ENCODE results near the gene PDE4DIP.
"Not testable (repeated sequence)": the region's sequence is repeated elsewhere in the genome, so short reads cannot be mapped to it uniquely, and the experiment has no call there.

PDE4DIP gene

DNA sequence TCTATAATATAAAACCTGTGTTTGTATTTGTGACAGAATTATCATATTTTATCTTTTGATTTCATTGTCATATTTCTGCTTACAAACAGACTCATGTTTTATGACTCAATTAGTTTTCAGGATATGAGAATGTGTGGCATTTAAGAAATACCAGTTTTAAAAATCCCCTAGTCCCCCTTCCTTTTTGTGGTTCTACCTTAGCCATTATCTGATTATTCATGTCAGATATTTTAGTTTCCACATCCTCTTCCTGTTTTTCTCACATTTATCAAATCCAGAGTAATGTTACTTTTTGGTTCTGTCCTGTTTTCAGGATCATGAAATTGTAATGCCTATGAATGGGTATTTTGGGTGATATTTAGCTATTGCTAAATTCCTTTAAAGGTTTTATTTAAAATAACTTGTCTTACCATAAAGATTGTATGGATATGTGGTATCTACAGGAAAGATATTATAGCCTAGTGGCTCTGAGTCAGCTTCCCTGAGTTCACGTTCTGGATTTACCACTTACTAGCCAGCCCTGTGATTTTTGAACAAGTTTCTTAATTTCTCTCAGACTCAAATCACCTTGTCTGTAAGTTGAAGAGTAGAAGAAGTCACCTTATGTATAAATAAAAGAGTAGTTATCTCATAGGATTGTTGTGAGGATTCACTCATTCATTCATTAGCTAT, 131.8 kb downstream of the PDE4DIP start:
- not testable (repeated sequence) for DNase-seq (ENCODE audit: low spot score)

DNA sequence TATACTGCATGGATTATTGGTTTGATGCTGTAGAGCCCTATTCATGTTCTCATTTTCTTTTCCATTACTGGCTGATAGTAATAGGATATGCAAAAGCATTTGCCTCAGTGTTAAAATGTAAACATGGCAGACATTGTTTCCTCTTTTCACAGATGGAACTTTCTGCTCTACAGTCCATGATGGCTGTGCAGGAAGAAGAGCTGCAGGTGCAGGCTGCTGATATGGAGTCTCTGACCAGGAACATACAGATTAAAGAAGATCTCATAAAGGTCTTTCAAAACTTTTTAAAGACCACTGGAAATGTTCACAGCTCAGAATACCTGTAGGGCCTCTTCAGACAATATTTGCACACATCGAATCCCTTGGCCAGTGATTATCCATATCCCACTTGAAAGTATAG, 133.6 kb downstream of the PDE4DIP start:
- DNase-seq (ENCODE audit: low spot score), result not testable (repeated sequence)

DNA sequence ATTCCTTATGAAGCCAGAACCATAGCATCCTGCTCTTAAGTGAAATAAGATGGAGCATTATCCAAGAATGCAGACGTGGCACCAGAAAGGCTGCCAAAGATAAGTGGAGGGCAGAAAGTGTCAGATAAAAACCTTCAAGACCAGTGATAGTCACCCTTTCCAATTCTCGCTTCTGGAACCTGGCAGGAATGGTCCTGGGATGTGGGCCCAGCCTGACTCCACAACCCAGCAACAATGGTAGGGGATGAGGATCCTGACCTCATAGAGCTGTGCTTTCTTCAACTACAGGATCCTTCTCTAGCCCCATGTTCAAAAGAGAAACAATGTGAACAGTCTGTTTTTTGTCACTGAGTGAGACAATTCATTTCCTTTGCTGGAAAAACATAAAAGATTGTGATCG, 145.2 kb downstream of the PDE4DIP start:
- not testable (repeated sequence) for DNase-seq (ENCODE audit: low spot score)

DNA sequence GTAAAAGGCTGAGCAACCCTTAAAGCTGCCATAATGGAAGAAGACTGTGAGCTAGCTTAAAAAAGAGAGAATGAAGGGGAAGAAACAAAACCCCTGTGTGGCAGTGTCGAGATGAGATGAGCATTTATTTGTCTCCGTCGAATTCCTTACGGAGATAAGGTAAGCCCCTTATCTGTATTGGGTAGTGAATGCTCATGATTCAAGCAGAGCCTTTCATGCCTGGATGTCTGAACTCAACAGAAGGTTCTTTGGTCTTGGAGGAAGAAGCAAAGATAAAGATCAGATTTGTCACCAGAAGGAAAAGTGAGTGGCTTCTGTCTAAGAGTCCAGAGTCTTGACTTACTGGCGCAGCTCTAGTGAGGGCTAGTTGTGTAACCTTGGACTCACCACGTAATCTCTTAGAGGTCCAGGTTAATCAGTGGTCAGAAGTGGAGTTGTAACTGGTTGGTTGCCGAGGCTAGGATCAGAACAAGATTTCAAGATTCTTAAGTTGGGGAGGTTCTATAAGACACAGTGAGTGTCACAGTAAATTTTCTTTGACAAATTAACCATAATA, 146.1 kb downstream of the PDE4DIP start:
- DNase-seq (ENCODE audit: low spot score), result not testable (repeated sequence)

DNA sequence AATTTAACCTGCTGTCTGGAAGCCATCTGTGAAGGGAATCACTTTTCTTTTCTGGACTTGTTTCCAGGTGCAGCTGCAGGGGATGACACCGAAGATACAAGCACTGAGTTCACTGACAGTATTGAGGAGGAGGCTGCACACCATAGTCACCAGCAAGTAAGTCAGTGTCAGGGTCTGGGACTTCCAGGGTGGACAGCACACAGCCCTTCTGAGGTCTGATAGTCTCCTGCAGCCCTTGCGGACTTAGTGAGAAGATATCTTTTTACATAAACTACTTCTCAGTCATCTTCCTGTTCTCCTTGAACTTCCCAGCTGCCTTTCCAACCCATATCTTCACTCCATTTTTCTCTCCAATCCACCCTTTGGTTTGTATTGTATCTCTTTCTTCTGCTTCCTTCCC, 147.6 kb downstream of the PDE4DIP start:
- DNase-seq (ENCODE audit: low spot score), result not testable (repeated sequence)

DNA sequence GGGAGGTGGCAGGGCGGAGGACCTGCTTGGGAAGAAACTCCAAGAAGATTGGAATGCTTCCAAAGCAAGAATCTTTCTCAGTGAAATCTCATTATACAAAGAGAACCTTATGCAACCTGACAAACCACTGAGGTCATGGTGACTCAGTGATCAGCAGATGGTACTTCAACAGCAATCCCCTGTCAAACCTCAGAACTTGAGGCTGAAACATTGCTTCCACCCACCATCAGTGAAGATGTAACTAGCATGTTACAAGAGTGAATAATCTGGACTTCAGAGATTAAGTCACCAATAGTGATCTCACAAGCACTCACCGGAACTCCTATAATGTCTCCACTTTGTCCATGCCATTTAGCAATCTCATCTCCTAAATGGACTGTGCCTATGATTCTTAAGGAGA, 148.1 kb downstream of the PDE4DIP start:
- not testable (repeated sequence) for DNase-seq (ENCODE audit: low spot score)

DNA sequence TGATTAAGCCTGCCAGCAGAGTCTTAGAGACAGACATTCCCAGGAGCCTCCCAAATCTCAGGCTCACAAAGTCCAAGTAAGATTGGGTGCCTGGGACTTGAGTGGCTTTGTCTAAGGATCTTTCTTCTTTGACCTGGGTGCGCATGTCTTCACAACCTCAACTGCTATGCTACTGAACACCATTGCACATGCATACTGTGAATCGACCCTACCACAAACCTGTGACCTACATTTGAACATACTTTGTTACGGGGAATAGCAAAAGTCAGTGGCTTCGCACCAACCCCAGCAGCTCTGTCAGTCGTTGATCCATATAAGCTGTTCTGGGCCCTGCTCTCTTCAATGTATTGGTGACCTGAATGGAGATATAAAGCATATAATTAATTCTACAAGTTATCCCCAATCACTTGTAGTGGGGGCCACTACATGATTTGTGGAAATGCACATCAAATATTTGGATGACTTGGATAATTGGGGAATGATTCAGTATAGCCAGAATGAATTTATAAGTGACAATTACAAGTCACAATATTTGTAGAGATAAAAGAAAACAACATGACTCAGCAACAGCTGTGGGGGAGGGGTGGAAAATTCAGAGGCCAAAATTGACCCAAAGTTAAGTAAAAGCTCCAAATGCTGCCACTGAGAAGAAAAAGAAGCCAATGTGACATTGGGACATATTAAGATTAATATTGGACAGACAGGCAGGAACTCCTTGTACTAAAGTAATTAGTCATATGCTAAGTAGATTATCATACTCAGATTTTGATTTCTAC, 152.4 kb downstream of the PDE4DIP start:
- DNase-seq (ENCODE audit: low spot score), result not testable (repeated sequence)

DNA sequence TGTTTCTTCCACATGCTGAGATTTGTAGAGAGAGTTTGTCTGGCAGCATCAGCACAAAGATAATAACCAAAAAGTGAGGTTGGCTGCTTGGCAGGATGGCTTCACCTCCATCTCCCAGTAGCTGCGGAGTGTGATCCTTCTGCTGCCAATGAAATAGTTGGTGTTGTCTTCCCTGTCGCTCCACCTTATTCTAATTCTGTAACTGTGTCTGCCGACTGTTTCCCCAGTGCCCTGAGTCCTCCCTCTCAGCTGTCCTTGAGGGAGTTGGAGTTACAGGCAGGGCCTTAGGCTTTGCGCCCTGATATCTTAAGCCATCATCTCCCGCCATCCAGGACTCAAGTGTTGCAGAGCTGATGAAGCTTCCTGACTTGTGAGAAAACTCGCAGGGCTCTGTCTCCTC, 153.2 kb downstream of the PDE4DIP start:
- DNase-seq (ENCODE audit: low spot score), result not testable (repeated sequence)

DNA sequence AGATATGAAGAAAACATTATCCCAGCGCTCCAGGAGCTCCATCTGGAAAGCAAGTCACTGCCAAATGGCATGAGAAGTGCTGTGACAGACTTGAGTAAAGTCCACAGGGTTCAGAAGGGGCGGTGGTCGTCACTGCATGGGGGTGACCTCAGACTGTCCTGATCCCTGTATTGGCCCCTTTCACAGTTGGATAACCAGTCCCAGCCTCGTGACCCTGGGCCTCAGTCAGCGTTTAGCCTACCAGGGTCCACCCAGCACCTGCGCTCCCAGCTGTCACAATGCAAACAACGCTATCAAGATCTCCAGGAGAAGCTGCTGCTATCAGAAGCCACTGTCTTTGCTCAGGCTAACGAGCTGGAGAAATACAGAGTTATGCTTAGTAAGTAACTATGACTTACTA, 158.4 kb downstream of the PDE4DIP start:
- DNase-seq (ENCODE audit: low spot score), result not testable (repeated sequence)

DNA sequence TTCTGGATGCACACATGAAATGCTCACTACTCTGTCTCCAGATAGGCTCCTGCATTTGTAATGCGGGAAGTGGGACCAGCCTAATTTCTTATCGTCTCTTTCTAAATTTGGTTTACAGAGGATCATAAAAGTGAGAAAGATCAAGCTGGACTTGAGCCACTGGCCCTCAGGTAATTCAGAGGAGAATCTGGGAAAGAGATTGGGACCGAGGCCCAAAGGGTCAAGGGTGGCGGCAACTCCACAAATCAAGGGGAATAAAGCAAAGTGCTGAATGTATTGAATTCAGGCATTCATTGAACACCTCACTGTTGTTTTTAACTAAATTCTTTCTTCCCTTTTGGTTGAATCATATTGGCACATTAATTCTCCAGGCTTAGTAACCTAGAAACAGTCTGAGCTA, 164.1 kb downstream of the PDE4DIP start:
- not testable (repeated sequence) for DNase-seq (ENCODE audit: low spot score)

DNA sequence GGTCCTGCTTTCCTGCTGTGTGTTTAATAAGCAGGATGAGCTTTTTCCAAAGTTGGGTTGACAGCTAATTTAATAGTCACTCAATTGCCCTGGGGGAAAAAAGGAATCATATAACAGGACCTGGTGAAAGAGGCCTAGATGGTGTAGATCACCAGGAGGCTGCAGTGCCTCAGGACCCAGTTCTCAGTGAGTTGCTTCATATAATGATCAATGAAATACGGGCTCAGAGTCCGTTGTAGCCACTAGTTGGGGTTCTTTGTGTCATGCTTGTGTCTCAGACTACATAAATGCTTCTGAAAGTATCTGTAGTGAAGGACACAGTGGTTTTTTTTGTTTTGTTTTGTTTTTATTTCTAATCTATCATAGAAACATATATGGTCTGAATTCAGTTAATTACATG, 164.5 kb downstream of the PDE4DIP start:
- not testable (repeated sequence) for DNase-seq (ENCODE audit: low spot score)

DNA sequence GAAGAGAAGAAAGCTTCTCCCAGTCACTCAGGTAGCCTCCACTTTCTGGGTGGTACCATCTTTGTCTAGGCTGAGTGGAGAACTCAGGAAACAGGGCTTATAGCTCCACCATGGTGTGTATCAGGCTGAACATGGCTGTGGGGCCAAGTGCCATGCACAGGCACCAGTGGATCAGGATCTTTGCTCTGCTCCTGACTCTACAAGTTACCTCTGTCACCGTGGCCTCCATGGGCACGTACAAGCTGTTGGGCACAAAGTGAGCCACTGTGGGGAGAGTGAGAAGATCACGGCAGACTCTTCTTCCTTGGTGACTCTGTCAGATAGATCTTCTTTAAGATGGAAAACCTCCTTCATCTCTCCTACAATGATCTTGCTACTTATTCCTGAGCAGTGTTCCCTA, 165.5 kb downstream of the PDE4DIP start:
- not testable (repeated sequence) for DNase-seq (ENCODE audit: low spot score)

DNA sequence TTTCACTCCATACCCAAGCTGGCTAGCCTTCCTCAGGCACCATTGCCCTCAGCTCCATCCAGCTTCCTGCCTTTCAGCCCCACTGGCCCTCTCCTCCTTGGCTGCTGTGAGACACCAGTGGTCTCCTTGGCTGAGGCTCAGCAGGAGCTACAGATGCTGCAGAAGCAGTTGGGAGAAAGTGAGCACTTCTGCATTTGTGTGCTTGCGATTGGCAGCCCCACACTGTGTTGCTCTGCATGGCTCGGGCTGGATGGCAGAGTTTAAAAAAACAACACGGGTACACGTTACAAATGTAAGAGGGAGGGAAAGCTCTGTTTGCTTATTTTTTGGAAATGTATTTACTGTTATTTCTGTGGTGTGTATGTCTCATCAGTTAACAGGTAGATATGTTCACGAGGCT, 168.4 kb downstream of the PDE4DIP start:
- not testable (repeated sequence) for DNase-seq (ENCODE audit: low spot score)

DNA sequence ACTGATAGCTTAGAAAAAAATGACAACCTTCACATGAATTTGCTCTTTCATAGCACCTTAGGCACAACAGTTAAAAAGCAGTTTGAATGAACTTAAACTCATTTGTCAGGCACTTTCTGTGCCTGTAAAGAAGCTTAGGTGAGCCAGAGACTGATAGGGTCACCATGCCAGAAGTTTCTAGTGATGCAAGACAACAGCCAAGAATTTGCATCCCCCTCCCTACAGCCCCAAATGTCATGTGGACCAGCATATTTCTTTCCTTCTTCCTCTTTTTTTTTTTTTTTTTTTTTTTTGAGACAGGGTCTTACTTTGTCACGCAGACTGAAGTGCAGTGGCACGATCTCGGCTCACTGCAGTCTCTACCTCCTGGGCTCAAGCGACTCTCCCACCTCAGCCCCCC, 169.3 kb downstream of the PDE4DIP start:
- DNase-seq (ENCODE audit: low spot score), result not testable (repeated sequence)

DNA sequence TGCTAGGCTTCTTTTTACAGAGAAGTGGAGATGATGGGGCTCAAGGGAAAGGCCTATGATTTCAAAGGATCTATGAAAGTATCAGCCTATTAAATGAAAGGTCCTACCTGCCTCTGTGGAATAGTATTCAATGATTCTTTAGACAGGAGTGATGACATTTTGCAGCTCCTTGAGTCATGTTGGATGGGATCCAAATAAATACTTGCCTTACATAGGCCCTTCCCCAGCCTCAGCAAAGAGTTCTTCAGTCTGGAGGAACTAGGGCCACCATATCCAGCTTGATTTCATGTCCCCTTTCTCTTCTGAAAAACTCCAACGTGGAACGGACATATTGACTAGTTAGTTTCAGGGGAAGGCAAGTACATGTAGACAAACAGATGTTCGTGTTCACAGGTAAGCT, 171.3 kb downstream of the PDE4DIP start:
- DNase-seq (ENCODE audit: low spot score), result not testable (repeated sequence)

DNA sequence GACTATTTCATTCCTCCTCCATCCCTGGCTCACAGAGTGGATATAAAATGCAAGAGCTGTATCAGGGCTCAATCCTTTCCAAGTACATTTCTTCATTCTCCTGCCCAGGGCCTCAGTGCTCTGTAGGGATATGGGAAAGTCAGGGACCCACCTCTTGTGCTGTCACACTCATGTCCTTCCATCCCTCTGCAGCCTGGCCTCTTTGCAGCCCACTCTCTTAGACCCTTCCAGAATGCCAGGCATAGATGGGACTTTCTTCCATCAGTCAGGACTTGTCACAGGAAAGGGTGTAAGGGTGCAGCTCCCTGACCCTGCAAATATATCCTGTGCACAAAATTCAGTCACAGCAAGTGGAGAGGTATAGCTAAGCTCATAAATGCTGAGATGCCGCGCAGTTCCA, 172.4 kb downstream of the PDE4DIP start:
- DNase-seq (ENCODE audit: low spot score), result not testable (repeated sequence)

DNA sequence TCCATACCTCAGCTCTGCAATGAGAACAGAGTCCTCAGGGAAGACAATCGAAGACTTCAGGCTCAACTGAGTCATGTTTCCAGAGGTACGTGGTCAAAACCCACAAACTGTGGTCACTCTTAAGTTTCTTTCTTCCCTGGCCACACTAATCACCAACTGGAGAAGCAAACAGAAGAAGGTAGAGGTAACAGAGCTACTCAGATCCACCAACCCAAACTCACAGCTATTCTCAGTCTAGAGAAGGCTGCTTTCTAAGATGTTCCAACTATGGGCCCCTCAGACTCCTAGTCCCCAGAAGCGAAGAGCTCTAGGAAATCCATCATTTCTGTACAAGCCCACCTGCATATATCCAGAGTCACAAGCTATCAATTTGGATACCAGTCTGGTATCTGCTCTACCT, 174.3 kb downstream of the PDE4DIP start:
- not testable (repeated sequence) for DNase-seq (ENCODE audit: low spot score)

DNA sequence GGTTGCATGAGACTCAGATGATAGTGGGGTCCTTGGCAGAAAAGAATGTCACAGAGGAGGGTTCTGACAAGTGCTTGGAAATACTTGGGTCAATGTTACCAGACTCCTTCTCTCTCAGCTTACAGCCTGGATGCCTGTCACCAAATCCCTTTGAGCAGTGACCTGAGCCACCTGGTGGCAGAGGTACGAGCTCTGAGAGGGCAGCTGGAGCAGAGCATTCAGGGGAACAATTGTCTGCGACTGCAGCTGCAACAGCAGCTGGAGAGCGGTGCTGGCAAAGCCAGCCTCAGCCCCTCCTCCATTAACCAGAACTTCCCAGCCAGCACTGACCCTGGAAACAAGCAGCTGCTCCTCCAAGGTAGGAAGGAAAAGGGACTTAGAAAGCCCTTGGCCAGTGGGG, 180.1 kb downstream of the PDE4DIP start:
- not testable (repeated sequence) for DNase-seq (ENCODE audit: low spot score)

DNA sequence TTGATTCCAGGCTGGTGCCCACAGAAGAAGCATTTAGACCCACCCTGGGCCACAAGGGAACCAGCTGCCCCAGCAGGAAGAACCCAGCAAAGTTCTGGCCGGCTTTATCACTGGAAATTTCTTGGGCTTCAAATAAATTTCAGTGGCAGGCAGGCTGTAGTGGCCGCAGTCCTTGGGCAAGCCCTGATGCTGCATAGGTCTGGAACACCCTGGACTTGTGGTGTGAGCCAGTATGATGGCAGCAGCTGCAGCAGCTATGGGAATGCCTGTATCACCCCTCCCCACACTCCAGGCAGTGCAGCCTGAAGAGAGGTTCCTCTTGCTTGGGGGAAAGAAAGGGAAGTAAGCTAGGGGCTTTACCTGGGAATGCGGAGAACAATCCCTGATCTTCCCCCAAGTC, 189.7 kb downstream of the PDE4DIP start:
- DNase-seq (ENCODE audit: low spot score), result not testable (repeated sequence)

DNA sequence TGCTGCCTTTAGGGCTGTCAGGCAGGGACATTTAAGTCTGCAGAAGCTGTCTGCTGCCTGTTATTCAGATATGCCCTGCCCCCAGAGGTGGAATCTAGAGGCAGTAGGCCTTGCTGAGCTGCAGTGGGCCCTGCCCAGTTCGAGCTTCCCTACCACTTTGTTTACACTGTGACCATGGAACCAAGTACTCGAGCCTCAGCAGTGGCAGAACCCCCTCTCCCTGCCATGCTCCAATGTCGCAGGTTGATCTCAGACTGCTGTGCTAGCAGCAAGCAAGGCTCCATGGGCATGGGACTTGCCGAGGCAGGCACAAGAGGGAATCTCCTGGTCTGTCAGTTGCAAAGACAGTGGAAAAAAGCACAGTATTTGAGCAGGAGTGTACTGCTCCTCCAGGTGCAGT, 198.8 kb downstream of the PDE4DIP start:
- not testable (repeated sequence) for DNase-seq (ENCODE audit: low spot score)

DNA sequence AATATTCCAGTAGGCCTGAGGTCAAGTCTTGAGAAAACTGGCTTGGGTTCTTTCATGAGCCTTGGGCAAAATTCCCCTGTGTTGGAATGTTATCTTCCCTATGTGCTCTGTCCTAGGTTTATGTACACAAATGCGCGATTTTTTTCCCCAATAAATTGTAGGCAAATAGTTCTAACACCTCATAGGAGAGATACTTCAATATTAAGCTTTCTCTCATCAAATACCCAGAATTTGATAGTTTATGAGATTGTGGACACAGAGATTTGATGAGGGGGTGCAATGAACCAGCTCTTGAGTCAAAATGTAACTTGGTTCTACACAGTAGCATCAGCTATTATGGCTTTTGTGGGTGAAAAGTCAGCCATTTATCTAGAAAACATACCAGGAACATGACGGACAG, 220.4 kb downstream of the PDE4DIP start:
- DNase-seq (ENCODE audit: low spot score), result not testable (repeated sequence)

DNA sequence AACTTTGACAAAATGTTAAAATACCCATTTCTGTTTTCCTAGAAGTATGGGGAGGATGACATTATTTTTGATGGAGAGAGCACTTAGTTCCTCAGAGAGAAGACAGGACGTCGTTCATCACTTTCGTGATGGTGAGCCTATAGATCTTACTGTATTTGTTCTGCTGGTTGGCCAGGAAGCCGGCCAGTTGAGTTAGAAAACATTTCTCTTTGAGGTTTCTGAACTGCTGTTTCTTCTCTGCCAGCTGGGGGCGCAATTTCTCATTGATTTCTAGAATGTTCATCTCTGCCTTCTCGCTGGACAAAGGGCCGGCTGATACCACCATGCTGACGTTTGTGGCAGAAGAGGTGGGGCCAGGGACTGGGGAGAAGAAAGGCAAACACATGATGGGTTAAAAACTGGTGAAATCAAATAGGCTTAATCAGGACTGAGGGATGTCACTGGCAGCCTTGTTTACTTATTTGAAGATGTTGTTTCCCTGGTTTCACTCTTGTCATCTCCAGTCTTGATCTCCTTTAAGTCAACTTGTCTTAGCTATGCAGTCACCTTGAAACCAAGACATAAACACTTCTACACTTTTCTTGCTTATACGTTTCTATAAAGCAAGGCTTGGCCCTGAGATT, 231.4 kb downstream of the PDE4DIP start:
- DNase-seq (ENCODE audit: low spot score), result not testable (repeated sequence)
